Parathyroid adenoma (tissue), 2 donors: ENCODE measurements around the gene PRUNE2.
"Not testable (repeated sequence)": the region's sequence is repeated elsewhere in the genome, so short reads cannot be mapped to it uniquely, and the experiment has no call there.

Experiments
- H2AFZ ChIP-seq: fragments of 300-600 bp; sonication (generic); one replicate; pipeline ENCODE4 v1.7.0; 2017; ENCODE audit warnings: antibody characterized with exemption, mild to moderate bottlenecking
- H3K27ac ChIP-seq: fragments of 300-600 bp; sonication (generic); one replicate; pipeline ENCODE4 v1.7.0; 2017
- H3K27me3 ChIP-seq: fragments of 300-600 bp; sonication (generic); one replicate; pipeline ENCODE4 v1.7.0; 2017; ENCODE audit warnings: low read length; ENCODE audit not compliant: control insufficient read depth, insufficient read depth
- H3K36me3 ChIP-seq: fragments of 300-600 bp; sonication (generic); one replicate; pipeline ENCODE4 v1.7.0; 2017; ENCODE audit warnings: low read length; ENCODE audit not compliant: control insufficient read depth, insufficient read depth
- H3K4me1 ChIP-seq: fragments of 300-600 bp; sonication (generic); one replicate; pipeline ENCODE4 v1.7.0; 2017; ENCODE audit warnings: control low read depth
- H3K4me2 ChIP-seq: fragments of 300-600 bp; sonication (generic); one replicate; pipeline ENCODE4 v1.7.0; 2017; ENCODE audit warnings: low read length
- H3K4me3 ChIP-seq: fragments of 300-600 bp; sonication (generic); one replicate; pipeline ENCODE4 v1.7.0; 2017; ENCODE audit warnings: low read depth, low read length
- H3K79me2 ChIP-seq: fragments of 300-600 bp; sonication (generic); one replicate; pipeline ENCODE4 v1.7.0; 2017; ENCODE audit warnings: control low read depth
- H3K9ac ChIP-seq: fragments of 300-600 bp; sonication (generic); one replicate; pipeline ENCODE4 v1.7.0; 2017; ENCODE audit warnings: mild to moderate bottlenecking
- H3K9me3 ChIP-seq: fragments of 300-600 bp; sonication (generic); one replicate; pipeline ENCODE4 v1.7.0; 2017; ENCODE audit warnings: low read length; ENCODE audit not compliant: control insufficient read depth
- CTCF ChIP-seq: fragments of 300-600 bp; sonication (generic); IDR thresholded peaks from one replicate; pipeline ENCODE4 v1.7.0; 2017; ENCODE audit warnings: antibody characterized with exemption, mild to moderate bottlenecking
- donor health status: primary hyperparathyroidism.

The PRUNE2 gene

GRCh38 chr9:76676857-76677256 is 229.1 kb downstream of the PRUNE2 start:
- Histone ChIP-seq H3K27me3 (no peaks in the 10 kb centered on the region), H3K4me1 (no peaks in the 10 kb centered on the region), H3K36me3 (no peaks in the 10 kb centered on the region), H3K9ac (no peak overlapping the region), H3K4me3 (no peak overlapping the region), H3K9me3 (no peaks in the 10 kb centered on the region), H3K79me2 (no peaks in the 10 kb centered on the region), H3K4me2 (no peak overlapping the region), H3K27ac (no peak overlapping the region), H2AFZ (no peak overlapping the region)
- no peak for TF ChIP-seq CTCF

GRCh38 chr9:76667521-76667957 is 238.4 kb downstream of the PRUNE2 start:
- Histone ChIP-seq H3K27me3 (no peaks in the 10 kb centered on the region), H3K36me3 (no peaks in the 10 kb centered on the region), H2AFZ (no peak overlapping the region), H3K4me3 (no peak overlapping the region), H3K9me3 (no peaks in the 10 kb centered on the region), H3K79me2 (no peaks in the 10 kb centered on the region), H3K4me1 (no peaks in the 10 kb centered on the region), H3K9ac (no peak overlapping the region), H3K4me2 (no peak overlapping the region), H3K27ac (no peak overlapping the region)
- no peak for TF ChIP-seq CTCF

- not testable (repeated sequence) for H3K4me3 ChIP-seq, H3K4me1 ChIP-seq, H3K79me2 ChIP-seq, H3K27ac ChIP-seq, H3K4me2 ChIP-seq, H3K27me3 ChIP-seq, H3K9ac ChIP-seq, H3K36me3 ChIP-seq, H2AFZ ChIP-seq, H3K9me3 ChIP-seq
Measured at GRCh38 chr9:76665966-76666365, 239.9 kb downstream of the PRUNE2 start.

GRCh38 chr9:76665458-76665857 is 240.5 kb downstream of the PRUNE2 start:
- H3K9me3 ChIP-seq = no peaks in the 10 kb centered on the region
- no peak overlapping the region for H2AFZ ChIP-seq
- no peak for TF ChIP-seq CTCF
- H3K36me3 ChIP-seq = no peaks in the 10 kb centered on the region
- no peak overlapping the region for H3K9ac ChIP-seq
- no peaks in the 10 kb centered on the region for H3K27me3 ChIP-seq
- no peaks in the 10 kb centered on the region for H3K4me1 ChIP-seq
- no peak overlapping the region for H3K4me3 ChIP-seq
- H3K79me2 ChIP-seq = no peaks in the 10 kb centered on the region
- no peak overlapping the region for H3K4me2 ChIP-seq
- H3K27ac ChIP-seq = no peak overlapping the region

- H3K79me2 ChIP-seq = no peaks in the 10 kb centered on the region
- H3K4me2 ChIP-seq = no peak overlapping the region
- H3K27me3 ChIP-seq = no peaks in the 10 kb centered on the region
- H2AFZ ChIP-seq = no peak overlapping the region
- no peak overlapping the region for H3K4me3 ChIP-seq
- no peaks in the 10 kb centered on the region for H3K4me1 ChIP-seq
- no peak overlapping the region for H3K9ac ChIP-seq
- no peaks in the 10 kb centered on the region for H3K9me3 ChIP-seq
- no peak overlapping the region for H3K27ac ChIP-seq
- no peak for TF ChIP-seq CTCF
- H3K36me3 ChIP-seq = no peaks in the 10 kb centered on the region
Measured at GRCh38 chr9:76664120-76664519, 241.8 kb downstream of the PRUNE2 start.
